Left lung (tissue), 10 donors: ENCODE measurements around the gene MOCOS. TPM values are rescaled to one million over a fixed set of nuclear protein-coding genes. Genes with fewer than 3 reads are reported as not detected.
"Not testable (repeated sequence)": the region's sequence is repeated elsewhere in the genome, so short reads cannot be mapped to it uniquely, and the experiment has no call there.

Experiments
- ATAC-seq: fragments of 200-7000 bp; cut with Tn5 transposase; one replicate; pipeline ENCODE4 v1.9.1; 2020; ENCODE audit warnings: moderate library complexity
- DNase-seq, 4 donors: peaks; one replicate each; pipeline ENCODE4 v3.0.0-alpha.2; 2013 to 2020
- H3K27ac ChIP-seq, 2 donors: fragments of 200-600 bp; sonication (generic) in 1 of 2; one replicate each; pipeline versions ENCODE4 v1.5.0 to v1.8.0; 2020 to 2021
- H3K27me3 ChIP-seq, 2 donors: fragments of 200-600 bp; sonication (generic) in 1 of 2; one replicate each; pipeline versions ENCODE4 v1.5.0 to v1.8.0; 2020 to 2021
- H3K36me3 ChIP-seq, 2 donors: fragments of 200-600 bp; sonication (generic) in 1 of 2; one replicate each; pipeline versions ENCODE4 v1.5.0 to v1.8.0; 2020 to 2021
- H3K4me1 ChIP-seq, 2 donors: fragments of 200-600 bp; one replicate each; pipeline ENCODE4 v1.8.0; 2021
- H3K4me3 ChIP-seq, 2 donors: fragments of 200-600 bp; sonication (generic) in 1 of 2; one replicate each; pipeline versions ENCODE4 v1.5.0 to v1.8.0; 2020 to 2021; ENCODE audit warnings: mild to moderate bottlenecking in 1 of 2
- H3K9me3 ChIP-seq, 2 donors: fragments of 200-600 bp; sonication (generic) in 1 of 2; one replicate each; pipeline versions ENCODE4 v1.5.0 to v1.8.0; 2020 to 2021
- intact Hi-C, 2 donors: fragments of 100-400 bp; cut with DNase I; formaldehyde crosslinking; loops; one replicate each; pipeline versions ENCODE4 v1.11.2 to v1.14.2; 2022
- polyA plus RNA-seq, 6 donors: library from polyadenylated mRNA; unstranded; fragments of 120-200 nt; gene quantifications; one replicate each; pipeline ENCODE4 v1.2.1, GENCODE V29; 2013; ENCODE audit not compliant: insufficient read length in 6 of 6
- total RNA-seq, 2 donors: library from RNA; stranded (reverse); fragmentation: NEBNext Ultra II Directional; extraction: Animal tissue kit (Norgen Biotek cat#: 25700); gene quantifications; one replicate each; pipeline ENCODE4 v1.2.1, GENCODE V29; 2021
- TF ChIP-seq, protein P1 (sequence below), 2 donors: fragments of 200-600 bp; sonication (generic) in 1 of 2; IDR thresholded peaks; one replicate each; pipeline versions ENCODE4 v1.5.0 to v1.8.0; 2021; ENCODE audit warnings: antibody characterized with exemption in 2 of 2
- donor health status: DM: no; HTN: yes; CAD: no.
- donor health status: DM: no; HTN: no; CAD: no.

MOCOS gene
- total and polyA plus RNA-seq, 8 donors: 0.60 to 5.5 (median 1.2) TPM

DNA sequence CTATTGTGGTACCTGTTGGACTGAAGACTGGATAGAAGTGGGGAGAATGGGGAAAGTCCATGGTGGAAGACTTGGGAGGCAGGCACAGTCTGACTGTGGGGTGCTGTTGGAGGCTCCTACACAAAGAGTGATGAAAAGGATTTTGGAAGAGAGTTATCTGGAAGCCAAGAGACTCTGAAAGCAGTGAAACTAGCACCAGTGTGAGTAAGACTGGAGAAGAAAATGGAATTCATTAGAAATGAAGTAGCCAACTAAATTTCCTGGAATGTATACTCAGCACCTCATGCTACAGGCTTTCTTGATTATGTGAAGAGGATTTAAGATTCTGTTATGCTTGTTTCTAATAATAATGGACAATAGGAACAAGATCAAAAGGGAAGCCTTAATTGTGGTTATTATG is 29.9 kb upstream of the MOCOS start:
- DNase-seq: no peak
- no peaks in the 10 kb centered on the region for H3K9me3 ChIP-seq
- no peaks in the 10 kb centered on the region for H3K4me1 ChIP-seq
- ATAC-seq: no peak
- H3K27me3 ChIP-seq: no peaks in the 10 kb centered on the region
- TF ChIP-seq, protein P1, sequence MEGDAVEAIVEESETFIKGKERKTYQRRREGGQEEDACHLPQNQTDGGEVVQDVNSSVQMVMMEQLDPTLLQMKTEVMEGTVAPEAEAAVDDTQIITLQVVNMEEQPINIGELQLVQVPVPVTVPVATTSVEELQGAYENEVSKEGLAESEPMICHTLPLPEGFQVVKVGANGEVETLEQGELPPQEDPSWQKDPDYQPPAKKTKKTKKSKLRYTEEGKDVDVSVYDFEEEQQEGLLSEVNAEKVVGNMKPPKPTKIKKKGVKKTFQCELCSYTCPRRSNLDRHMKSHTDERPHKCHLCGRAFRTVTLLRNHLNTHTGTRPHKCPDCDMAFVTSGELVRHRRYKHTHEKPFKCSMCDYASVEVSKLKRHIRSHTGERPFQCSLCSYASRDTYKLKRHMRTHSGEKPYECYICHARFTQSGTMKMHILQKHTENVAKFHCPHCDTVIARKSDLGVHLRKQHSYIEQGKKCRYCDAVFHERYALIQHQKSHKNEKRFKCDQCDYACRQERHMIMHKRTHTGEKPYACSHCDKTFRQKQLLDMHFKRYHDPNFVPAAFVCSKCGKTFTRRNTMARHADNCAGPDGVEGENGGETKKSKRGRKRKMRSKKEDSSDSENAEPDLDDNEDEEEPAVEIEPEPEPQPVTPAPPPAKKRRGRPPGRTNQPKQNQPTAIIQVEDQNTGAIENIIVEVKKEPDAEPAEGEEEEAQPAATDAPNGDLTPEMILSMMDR (IDR thresholded peaks at IDR 0.05): no peak
- no peak overlapping the region for H3K27ac ChIP-seq
- intact Hi-C loops: no loop called here
- H3K4me3 ChIP-seq: no peak overlapping the region
- peaks cover 0 to 97% of the 10 kb centered on the region in 2 donors for H3K36me3 ChIP-seq

DNA sequence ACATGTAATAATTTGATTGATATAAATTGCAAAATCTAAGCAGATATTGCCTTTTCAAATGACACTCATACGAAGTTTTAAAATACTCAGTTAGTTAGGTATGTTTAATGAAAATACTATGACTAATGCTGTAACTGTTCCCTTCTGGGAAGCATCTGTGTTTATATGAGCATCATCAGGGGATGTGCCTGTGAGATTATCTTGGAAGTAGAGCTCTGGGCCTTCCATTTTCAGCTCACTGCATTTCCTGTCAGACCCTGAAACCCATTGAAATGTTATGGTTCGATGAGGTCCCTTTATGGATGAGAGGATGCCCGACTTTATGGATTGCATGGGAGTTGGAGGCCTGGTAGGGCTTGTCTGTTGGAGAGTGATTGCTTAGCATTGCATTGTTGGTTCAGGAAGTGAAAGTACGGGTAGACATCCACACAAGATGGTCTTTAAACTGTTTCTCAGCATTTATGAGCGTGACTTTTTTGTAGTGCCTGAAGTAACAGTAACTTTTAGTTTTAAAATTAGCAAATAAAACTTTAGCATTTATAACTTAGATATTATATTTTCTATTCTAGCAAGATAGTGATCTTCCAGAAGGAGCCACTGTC is 28.9 kb upstream of the MOCOS start:
- DNase-seq: no peak
- ATAC-seq: peak; percentile 26
- H3K4me1 ChIP-seq: no peaks in the 10 kb centered on the region
- H3K4me3 ChIP-seq: no peak overlapping the region
- H3K9me3 ChIP-seq: no peaks in the 10 kb centered on the region
- intact Hi-C loops: no loop called here
- no peaks in the 10 kb centered on the region for H3K27me3 ChIP-seq
- peaks cover 0 to 97% of the 10 kb centered on the region in 2 donors for H3K36me3 ChIP-seq
- no peak overlapping the region for H3K27ac ChIP-seq
- TF ChIP-seq, protein P1 (IDR thresholded peaks at IDR 0.05): no peak

DNA sequence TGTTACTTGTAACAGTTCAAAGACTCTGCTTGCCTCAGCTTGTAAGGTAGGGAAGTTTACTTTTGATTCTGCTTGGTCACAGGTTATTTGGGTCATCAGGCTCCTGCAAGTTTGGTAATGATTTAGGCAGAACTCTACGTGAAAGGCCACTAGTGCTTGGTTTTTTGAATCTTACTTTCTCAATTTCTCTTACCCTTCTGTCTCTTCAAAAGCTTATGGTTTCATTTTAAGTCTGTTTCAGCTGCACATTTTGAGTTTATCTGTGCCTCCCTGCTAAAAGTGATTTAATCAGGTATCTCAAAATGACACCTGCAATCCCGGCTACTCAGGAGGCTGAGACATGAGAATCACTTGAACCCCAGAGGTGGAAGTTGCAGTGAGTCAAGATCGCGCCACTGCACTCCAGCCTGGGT is 26.3 kb upstream of the MOCOS start:
- H3K27ac ChIP-seq: no peak overlapping the region
- H3K36me3 ChIP-seq: peaks cover 0 to 95% of the 10 kb centered on the region in 2 donors
- H3K4me3 ChIP-seq: no peak overlapping the region
- intact Hi-C loops: no loop called here
- H3K9me3 ChIP-seq: no peaks in the 10 kb centered on the region
- H3K27me3 ChIP-seq: no peaks in the 10 kb centered on the region
- H3K4me1 ChIP-seq: no peaks in the 10 kb centered on the region
- DNase-seq: no peak
- TF ChIP-seq, protein P1 (IDR thresholded peaks at IDR 0.05): no peak
- no peak for ATAC-seq

DNA sequence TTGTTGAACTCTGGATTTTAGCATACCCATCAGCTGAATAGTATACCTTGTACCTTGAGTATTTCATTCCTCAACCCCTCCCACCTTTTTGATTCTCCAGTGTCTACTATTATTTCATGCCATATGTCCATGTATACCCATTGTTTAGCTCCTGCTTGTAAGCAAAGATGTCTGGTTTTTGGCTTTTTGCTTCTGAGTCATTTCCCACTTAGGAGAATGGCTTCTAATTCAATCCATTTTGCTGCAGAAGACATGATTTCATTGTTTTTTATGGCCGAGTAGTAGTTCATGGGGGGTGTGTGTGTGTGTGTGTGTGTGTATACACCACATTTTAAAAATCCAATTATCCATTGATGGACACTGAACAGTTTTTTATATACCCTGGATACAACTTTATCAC is 24.3 kb upstream of the MOCOS start:
- TF ChIP-seq, protein P1 (IDR thresholded peaks at IDR 0.05): no peak
- Histone ChIP-seq H3K4me3 (no peak overlapping the region), H3K27me3 (no peaks in the 10 kb centered on the region), H3K27ac (no peak overlapping the region), H3K4me1 (no peaks in the 10 kb centered on the region), H3K36me3 (peaks cover 0 to 94% of the 10 kb centered on the region in 2 donors), H3K9me3 (no peaks in the 10 kb centered on the region)
- DNase-seq: no peak
- intact Hi-C loops: no loop called here
- ATAC-seq: no peak

GRCh38 chr18:36167692-36168218 is 19.5 kb upstream of the MOCOS start:
- Histone ChIP-seq H3K36me3 (peaks cover 0 to 94% of the 10 kb centered on the region in 2 donors), H3K9me3 (no peaks in the 10 kb centered on the region), H3K4me1 (no peaks in the 10 kb centered on the region), H3K4me3 (no peak overlapping the region), H3K27me3 (no peaks in the 10 kb centered on the region), H3K27ac (no peak overlapping the region)
- intact Hi-C loops: no loop called here
- TF ChIP-seq, protein P1 (IDR thresholded peaks at IDR 0.05): no peak
- DNase-seq (no peak), ATAC-seq (no peak)

DNA sequence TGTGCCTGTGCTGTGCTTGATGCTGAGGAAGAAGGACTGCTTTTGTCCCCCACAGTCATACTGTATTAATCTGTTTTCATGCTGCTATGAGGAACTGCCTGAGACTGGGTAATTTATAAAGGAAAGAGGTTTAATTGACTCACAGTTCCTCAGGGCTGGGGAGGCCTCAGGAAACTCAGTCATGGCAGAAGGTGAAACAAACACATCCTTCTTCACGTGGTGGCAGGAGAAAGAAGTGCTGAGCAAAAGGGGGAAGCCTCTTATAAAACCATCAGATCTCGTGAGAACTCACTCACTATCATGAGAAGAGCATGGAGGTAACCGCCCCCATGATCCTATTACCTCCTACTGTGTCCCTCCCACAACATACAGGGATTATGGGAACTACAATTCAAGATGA is 19.0 kb upstream of the MOCOS start:
- intact Hi-C loops, H3K4me1 ChIP-seq, H3K27ac ChIP-seq, DNase-seq, H3K9me3 ChIP-seq, ATAC-seq, H3K27me3 ChIP-seq, H3K4me3 ChIP-seq: not testable (repeated sequence)
- peaks cover 0 to 94% of the 10 kb centered on the region in 2 donors for H3K36me3 ChIP-seq
